H1 (cell line): ENCODE data around the gene MEF2C.

ENCODE experiments used
- ATF2 ChIP-seq: IDR thresholded peaks from 2 replicates; pipeline ENCODE4 v1.6.1; 2012; ENCODE audit warnings: low read length, inconsistent platforms
- BRCA1 ChIP-seq: IDR thresholded peaks from 2 replicates; pipeline ENCODE4 v1.6.1; 2012; ENCODE audit warnings: low read depth, low read length, improper control_type of control experiment
- CREB1 ChIP-seq: IDR thresholded peaks from 2 replicates; pipeline ENCODE4 v1.6.1; 2012; ENCODE audit warnings: inconsistent platforms
- E2F6 ChIP-seq: IDR thresholded peaks from 2 replicates; pipeline ENCODE4 v1.6.1; 2012; ENCODE audit warnings: inconsistent platforms
- FOSL1 ChIP-seq: IDR thresholded peaks from 2 replicates; pipeline ENCODE4 v1.6.1; 2011; ENCODE audit warnings: mild to moderate bottlenecking, low read depth, low read length, moderate library complexity; ENCODE audit not compliant: insufficient read depth
- JUND ChIP-seq: IDR thresholded peaks from 2 replicates; pipeline ENCODE4 v1.6.1; 2011; ENCODE audit warnings: mild to moderate bottlenecking, improper control_type of control experiment, low read length
- MAX ChIP-seq: IDR thresholded peaks from 2 replicates; pipeline ENCODE4 v1.6.1; 2012; ENCODE audit warnings: inconsistent platforms
- POLR2A ChIP-seq, 2 experiments: IDR thresholded peaks; 1 replicate in 1 of 2; 2 replicates in 1 of 2; pipeline ENCODE4 v1.6.1; 2011; ENCODE audit warnings: low read depth in 2 of 2, low read length in 2 of 2, mild to moderate bottlenecking in 2 of 2; ENCODE audit errors: control extremely low read depth in 1 of 2
- POLR2AphosphoS5 ChIP-seq: IDR thresholded peaks from 2 replicates; pipeline ENCODE4 v1.6.1; 2011; ENCODE audit warnings: low read depth, low read length
- SIN3A ChIP-seq, 2 experiments: IDR thresholded peaks in 1 of 2; conservative IDR thresholded peaks in 1 of 2; 2 replicates each; pipeline ENCODE4 v1.6.1; 2011 to 2012; ENCODE audit warnings: low read length in 2 of 2, improper control_type of control experiment in 1 of 2, low read depth in 1 of 2, mild to moderate bottlenecking in 1 of 2
- SP2 ChIP-seq: IDR thresholded peaks from 2 replicates; pipeline ENCODE4 v1.6.1; 2012; ENCODE audit warnings: mild to moderate bottlenecking, low read length, inconsistent platforms
- ZNF274 ChIP-seq: IDR thresholded peaks from 2 replicates; pipeline ENCODE4 v1.7.0; 2012; ENCODE audit warnings: low read length, borderline replicate concordance; ENCODE audit errors: extremely low read depth
- TF ChIP-seq, protein P1 (sequence below), 3 experiments: IDR thresholded peaks; 1 replicate in 2 of 3; 2 replicates in 1 of 3; pipeline versions ENCODE4 v1.5.1 to v1.6.1; 2011; ENCODE audit warnings: low read length in 3 of 3, mild to moderate bottlenecking in 3 of 3, inconsistent platforms in 2 of 3, low read depth in 1 of 3, moderate library complexity in 1 of 3; ENCODE audit not compliant: insufficient read depth in 1 of 3; ENCODE audit errors: control extremely low read depth in 1 of 3
- TF ChIP-seq, protein P2 (sequence below): IDR thresholded peaks from 2 replicates; pipeline ENCODE4 v1.6.1; 2011; ENCODE audit warnings: low read length, improper control_type of control experiment

- TF ChIP-seq, protein P1, sequence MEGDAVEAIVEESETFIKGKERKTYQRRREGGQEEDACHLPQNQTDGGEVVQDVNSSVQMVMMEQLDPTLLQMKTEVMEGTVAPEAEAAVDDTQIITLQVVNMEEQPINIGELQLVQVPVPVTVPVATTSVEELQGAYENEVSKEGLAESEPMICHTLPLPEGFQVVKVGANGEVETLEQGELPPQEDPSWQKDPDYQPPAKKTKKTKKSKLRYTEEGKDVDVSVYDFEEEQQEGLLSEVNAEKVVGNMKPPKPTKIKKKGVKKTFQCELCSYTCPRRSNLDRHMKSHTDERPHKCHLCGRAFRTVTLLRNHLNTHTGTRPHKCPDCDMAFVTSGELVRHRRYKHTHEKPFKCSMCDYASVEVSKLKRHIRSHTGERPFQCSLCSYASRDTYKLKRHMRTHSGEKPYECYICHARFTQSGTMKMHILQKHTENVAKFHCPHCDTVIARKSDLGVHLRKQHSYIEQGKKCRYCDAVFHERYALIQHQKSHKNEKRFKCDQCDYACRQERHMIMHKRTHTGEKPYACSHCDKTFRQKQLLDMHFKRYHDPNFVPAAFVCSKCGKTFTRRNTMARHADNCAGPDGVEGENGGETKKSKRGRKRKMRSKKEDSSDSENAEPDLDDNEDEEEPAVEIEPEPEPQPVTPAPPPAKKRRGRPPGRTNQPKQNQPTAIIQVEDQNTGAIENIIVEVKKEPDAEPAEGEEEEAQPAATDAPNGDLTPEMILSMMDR (IDR thresholded peaks at IDR 0.05; ENCODE audit: control extremely low read depth in 1 of 3, insufficient read depth in 1 of 3, low read depth in 1 of 3, low read length in 3 of 3) = no peak
- TF ChIP-seq SIN3A (conservative IDR thresholded peaks at IDR 0.05 in 1 of 2, IDR thresholded peaks at IDR 0.05 in 1 of 2; ENCODE audit: low read depth in 1 of 2, low read length in 2 of 2) (no peak), POLR2AphosphoS5 (no peak), JUND (no peak), ZNF274 (no peak), FOSL1 (no peak), E2F6 (no peak), ATF2 (no peak), CREB1 (no peak), POLR2A (IDR thresholded peaks at IDR 0.05; ENCODE audit: control extremely low read depth in 1 of 2, low read depth in 2 of 2, low read length in 2 of 2) (no peak), SP2 (no peak), MAX (no peak), BRCA1 (no peak)
- TF ChIP-seq, protein P2, sequence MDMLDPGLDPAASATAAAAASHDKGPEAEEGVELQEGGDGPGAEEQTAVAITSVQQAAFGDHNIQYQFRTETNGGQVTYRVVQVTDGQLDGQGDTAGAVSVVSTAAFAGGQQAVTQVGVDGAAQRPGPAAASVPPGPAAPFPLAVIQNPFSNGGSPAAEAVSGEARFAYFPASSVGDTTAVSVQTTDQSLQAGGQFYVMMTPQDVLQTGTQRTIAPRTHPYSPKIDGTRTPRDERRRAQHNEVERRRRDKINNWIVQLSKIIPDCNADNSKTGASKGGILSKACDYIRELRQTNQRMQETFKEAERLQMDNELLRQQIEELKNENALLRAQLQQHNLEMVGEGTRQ = no peak
Observed at GRCh38 chr5:88827997-88828396, 55.0 kb downstream of the MEF2C start.
